ENCODE data around the gene LTBP1.

- TF ChIP-seq CTCF (IDR thresholded peaks at IDR 0.05) (no peak), POLR2A (IDR thresholded peaks at IDR 0.05) (no peak)
Observed at GRCh38 chr2:32925283-32925815, 21.4 kb upstream of the LTBP1 start.
